Measurements from ENCODE around the gene GJD3.

GJD3 gene

GRCh38 chr17:40340327-40340726 is 24.2 kb downstream of the GJD3 start:
- DNase-seq: no peak

DNA sequence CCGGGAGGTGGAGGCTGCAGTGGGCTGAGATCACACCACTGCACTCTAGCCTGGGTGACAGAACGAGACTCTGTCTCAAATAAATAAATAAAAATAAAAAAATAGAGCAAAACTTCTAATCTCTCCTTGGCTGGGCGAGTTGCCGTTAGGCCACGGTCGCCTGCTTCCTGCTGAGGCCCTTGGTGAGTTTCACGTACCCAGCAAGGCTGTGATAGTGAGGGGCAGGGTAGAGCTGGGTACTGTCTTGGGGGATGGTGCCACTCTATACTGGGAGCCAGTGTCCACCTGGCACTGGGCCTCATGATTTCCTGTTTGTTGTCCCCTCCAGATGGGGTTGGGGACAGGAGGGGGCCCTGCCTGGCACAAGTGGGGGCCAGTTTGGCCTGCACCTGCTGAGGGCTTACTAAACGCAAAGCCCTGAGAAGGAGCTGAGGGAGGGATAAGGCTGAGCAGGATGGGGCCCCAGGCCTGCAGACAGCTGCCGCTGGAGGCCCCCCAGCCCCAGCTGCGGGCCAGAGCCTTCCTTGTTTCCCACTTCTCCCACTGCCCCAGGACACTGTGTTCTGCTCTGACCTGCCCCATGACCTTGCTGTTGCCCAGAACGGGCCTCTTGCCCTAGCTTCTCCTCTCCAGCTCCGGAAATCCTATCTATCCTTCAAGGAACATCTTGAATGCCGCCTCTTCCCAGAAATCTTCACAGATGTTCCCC is 25.4 kb downstream of the GJD3 start:
- DNase-seq: no peak

DNA sequence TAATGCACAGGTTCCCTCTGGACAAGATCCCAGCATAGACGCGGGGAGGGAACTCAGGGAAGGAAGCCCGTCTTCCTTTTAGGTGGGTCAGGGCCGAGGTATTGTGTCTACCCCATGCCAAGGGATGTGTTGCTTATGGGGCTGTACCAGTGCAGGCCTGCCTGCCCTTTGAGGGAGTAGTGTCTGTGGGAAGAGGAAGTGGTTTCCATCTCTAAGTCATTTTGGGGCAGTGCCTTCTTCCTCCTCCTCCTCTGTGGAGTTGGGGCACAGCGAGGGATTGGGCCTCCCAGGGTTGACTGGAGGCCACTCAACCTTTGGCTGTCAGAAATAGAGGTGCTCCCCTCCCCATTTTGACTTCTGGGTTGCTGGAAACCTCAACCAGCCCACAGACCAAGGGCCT is 26.5 kb downstream of the GJD3 start:
- DNase-seq: no peak

GRCh38 chr17:40337351-40337750 is 27.2 kb downstream of the GJD3 start:
- no peak for DNase-seq

- no peak for DNase-seq
These were observed 28.9 kb downstream of the GJD3 start for GRCh38 chr17:40335620-40336019.

DNA sequence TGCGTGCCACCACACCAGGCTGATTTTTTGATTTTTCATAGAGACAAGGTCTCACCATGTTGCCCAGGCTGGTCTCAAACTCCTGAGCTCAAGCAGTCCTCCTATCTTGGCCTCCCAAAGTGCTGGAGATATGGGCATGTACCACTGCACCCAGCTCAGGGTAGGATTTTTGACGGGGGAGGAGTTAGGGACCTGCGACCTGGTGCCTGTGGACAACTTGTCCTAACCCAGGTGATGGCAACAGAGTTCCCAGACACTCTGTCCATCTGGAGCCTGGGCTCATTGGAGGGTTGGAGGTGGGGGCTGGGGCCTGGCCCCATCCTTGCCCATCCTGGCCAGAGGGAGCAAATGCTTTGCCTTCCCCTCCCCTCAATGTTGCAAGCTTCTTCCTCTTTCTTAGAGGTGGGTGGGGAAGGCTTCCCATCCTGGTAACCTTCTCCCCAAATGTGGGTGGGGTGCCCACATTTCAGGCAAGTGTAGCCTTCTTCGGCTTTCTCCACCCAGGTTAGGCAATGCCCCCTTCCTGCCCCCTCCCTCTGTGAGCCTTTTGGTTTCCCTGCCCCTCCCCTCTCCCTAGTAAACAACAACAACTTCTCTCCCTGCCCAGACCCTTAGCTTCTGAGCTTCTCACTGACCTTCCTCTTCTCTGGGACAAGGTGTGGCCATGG is 30.6 kb downstream of the GJD3 start:
- DNase-seq: no peak

DNA sequence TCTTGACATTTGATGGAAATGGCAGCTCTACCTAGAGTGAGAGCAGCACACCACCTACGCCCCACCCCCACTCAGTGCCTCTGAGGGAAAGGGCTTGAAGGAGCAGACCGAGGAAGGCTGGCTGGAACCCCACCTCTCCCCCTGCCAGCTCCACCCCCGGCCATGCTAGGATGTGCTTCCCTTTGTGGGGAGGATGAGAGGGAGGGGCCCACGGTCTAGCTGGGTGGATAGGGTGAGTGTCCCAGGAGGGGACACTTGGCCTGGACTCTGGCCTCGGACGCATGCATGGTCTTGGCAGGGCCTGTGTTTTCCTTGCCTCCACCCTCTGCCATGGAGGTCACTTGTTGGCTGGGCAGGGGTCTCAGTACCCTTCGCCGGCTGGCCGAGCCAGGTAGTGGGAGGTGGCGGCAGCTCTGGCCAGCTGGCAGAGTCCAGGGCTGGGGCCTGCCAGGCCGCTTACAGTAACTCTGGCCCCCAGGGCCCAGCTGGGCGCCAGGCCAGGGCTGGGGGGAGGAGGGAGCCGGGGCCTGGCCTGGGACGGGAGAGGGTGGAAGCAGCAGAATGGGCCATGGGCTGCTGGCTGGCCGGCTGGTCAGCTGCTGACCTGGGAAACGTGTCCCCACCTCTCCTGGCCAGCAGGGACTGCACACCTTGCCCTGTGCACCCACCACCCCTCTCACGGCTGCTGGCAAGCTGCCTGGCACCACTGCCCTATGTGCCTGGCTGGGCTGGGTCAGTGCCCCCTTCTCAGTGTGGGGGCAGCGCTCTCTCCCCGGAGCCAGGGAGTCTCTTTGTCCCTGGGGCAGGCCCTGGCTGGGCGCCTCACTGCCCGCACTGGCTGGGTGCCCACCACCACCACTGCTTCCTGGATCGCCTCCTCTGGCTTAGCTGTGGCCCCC is 32.5 kb downstream of the GJD3 start:
- no peak for DNase-seq

DNA sequence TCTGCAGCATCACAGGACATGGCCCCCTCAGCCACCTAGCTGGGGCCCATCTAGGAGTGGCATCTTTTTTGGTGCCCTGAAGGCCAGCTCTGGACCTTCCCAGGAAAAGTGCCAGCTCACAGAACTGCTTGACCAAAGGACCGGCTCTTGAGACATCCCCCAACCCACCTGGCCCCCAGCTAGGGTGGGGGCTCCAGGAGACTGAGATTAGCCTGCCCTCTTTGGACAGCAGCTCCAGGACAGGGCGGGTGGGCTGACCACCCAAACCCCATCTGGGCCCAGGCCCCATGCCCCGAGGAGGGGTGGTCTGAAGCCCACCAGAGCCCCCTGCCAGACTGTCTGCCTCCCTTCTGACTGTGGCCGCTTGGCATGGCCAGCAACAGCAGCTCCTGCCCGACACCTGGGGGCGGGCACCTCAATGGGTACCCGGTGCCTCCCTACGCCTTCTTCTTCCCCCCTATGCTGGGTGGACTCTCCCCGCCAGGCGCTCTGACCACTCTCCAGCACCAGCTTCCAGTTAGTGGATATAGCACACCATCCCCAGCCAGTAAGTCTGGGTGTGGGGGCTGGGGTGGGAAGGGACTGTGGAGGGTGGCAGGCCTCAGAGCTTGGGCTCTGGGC is 33.6 kb downstream of the GJD3 start:
- no peak for DNase-seq

GRCh38 chr17:40329839-40330794 is 34.4 kb downstream of the GJD3 start:
- no peak for DNase-seq

DNA sequence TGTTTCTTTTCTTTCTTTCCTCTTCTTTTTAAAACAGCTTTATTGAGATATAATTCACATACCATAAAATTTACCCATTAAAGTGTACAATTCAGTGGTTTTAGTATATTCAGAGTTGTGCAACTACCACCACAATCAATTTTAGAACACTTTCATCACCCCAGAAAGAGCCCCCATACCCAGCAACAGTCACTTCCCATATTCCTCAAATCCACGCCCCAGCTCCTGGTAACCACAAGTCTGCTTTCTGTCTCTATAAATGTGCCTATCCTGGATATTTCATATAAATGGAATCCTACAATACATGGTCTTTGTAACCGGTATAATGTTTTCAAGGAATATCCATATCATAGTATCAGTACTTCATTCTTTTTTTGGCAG is 36.2 kb downstream of the GJD3 start:
- DNase-seq: no peak

DNA sequence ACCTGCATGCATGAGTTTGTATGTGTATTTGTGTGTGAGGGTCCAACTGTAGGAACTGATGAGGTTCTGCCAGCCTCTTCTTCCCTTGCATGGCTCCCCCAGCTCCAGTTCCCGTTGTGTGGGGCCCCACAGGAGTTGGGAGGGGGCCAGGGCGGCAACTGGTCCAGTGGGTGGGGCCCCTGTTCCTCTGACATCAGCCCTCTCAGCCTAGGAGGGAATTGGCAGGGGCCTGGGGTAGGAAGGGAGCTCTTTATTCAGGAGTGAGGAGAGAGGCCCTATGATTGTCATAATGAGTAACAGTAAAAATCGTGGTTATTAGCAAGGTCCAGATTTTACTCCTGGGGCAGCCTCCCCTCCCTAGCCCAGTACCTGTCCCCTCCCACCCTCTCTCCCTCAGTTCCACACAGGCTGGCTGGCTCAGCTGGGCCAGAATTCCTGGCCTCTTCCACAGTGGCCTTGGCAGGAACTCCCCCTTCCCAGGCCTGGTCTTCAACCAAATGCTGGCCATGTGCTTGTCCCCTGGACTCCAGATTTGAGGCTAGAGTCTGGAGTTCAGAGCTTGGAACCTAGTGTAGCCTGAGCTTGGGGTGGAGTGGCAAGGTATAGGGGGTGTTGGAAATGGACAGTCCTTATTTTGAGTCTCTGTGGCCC is 36.7 kb downstream of the GJD3 start:
- DNase-seq: no peak

DNA sequence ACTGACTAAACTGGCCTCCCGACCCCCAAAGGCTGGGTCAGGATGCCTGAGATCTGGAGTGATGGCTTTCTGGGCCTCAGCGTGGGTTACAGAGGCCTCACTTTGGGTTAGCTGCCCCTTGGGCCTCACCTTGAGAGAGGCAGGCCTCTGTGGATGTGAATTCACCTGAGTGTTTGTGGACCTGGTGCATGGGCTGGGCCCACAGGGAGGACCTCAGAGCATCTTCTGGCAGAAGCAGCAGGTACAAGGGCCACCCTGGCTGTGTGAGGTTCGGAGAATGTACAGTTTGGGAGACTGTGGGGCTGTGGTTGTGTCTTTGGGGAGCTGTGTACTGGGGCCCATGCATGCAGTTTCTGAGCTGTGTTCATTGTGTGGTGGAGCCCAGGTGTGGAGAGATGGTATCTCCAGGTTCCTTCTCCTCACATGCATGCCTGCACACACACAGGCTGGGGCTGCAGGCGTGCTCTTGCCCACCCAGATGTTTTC is 37.2 kb downstream of the GJD3 start:
- DNase-seq: no peak

GRCh38 chr17:40326832-40327199 is 37.7 kb downstream of the GJD3 start:
- DNase-seq: no peak

DNA sequence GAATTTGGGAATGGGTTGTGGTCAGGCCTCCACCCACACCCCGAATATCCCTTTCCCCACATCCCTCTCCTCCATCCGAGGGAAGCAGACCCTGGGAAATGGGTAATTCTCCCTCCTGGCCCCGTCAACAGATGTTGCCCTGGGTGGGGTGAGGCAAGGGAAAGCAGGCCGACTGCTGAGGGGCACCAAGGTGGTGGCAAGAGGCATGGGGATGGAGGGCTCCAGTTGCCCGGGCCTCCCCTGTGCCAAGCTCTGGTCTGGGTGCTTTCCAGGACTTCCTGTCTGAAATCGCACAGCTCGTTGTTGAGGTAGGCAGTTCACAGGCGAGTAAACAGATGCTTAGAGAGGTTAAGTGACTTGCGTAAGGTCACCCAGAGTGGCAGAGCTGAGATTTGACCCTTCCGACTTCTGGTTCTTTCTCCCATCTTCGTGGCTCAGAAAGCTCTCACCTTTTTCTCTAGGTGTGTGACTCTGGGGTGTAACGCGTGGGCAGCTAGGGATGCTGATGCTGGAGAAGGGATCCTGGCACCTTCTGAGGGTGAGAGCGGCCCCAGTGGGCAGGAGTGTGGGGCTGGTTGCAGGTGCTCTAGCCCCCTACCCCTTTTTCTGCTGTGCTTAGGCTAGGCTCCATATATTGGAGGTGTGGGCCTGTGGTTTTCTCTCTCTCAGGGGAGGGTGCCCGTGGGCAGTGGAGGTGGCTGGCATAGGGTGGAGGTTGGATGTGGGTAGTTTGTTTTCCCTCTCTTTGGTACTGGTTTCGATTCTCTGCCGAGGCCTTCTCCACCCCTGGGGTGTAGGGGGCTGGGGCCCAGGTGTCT is 38.3 kb downstream of the GJD3 start:
- DNase-seq: no peak

DNA sequence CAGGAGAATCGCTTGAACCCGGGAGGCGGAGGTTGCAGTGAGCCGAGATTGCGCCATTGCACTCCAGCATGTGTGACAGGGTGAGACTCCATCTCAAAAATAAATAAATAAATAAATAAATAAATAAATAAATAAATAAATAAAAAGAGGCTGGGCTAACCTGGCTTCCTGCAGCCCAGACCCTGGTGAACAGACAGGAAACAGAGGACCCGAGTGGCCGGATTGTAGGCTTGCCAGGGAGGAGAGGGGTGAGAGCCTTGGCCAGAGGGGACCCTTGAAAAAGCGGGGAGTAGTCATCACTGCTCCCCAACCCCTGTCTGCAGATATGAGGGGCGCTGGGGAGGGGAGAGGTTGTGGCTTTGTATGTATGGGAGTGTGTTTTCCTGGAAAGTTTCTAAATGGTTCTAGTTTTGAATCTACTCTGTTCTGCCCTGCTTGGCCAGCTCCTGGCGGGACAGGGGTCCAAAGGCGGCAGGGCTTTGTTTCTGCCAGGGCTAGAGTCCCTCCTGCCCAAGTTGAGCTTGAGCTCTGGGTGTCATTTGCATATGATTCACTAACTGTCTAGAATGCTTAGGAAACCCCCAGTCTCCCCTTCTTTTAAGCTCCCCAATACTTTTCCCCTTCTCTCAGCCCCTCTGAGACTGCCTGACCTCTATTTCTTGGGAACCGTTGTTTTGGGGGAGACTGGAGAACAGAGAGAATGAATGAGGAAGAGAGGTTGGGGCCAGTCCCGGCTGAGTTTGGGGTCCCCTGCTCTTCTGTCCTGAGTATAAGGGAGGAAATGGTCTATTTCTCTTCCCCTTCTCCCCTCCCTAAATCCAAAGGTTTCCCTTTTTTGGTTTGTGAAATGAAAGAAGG is 39.2 kb downstream of the GJD3 start:
- DNase-seq: no peak

DNA sequence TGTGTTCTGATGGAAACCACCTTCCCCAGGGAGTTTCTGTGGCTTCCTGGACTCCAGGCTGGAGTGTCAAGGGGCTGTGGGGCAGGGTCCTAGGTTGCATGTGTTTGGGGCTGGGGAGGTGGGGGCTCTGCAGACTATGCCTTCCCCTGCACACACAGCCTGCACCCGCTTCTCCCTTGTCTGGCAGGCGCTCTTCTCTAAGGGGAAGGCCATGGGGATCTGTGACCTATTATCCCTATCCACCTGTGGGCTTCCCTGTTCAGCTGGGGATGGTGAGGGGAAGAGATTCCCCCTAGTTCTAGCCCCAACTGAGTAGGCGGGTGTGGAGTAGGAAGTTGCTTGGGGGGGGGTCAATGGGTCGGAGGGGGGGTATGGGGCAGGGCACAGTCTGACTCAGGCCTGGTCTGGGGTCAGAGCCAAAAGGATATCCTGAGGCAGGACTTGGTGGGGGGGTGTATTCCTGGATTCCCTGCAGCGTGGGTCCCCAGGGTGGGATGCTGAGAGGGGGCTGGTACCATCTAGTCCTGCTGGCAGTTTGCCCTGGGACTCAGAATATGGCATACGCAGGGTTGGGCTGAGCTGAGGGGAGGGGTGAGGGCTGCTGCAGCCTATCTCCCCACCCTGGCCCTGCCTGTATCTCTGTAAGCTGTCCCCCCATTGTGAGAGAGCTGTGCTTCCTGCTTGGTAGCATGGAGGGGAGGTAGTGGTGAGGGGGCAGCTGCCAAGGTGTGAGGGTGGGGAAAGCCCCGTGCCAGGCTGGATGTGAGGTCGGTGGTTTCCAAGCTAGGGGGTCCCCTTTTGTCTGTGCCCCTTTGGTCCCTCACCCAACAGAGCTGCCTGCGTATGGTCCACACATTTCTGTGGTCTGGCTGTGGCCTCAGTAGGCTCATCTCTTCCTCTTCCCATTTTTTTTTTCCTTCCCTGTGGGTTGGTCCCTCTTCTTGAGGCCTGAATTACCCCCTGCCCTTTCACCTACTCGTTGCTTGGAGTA is 40.9 kb downstream of the GJD3 start:
- no peak for DNase-seq

GRCh38 chr17:40322358-40323315 is 41.9 kb downstream of the GJD3 start:
- no peak for DNase-seq
